ENCODE results near the gene RCCD1.

Gene RCCD1

DNA sequence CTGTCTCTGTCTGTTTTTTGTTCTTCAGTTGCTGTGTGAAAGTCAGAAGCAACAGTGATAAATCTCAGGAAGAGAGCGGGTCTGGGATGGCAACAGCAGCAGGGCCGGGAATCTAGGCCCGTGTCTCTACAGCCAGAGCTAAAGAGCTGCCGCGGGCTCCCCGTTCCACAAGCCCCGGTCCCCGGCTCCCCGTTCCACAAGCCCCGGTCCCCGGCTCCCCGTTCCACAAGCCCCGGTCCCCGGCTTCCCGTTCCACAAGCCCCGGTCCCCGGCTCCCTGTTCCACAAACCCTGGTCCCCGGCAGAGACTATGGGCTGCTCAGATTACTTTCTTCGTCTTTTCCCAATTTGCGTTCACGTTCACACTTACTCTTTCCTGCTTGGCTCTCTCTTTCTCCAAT, 19.5 kb downstream of the RCCD1 start:
- no peak for TF ChIP-seq EZH2phosphoT487 (IDR thresholded peaks at IDR 0.05; ENCODE audit: borderline replicate concordance)
- TF ChIP-seq, protein P1, sequence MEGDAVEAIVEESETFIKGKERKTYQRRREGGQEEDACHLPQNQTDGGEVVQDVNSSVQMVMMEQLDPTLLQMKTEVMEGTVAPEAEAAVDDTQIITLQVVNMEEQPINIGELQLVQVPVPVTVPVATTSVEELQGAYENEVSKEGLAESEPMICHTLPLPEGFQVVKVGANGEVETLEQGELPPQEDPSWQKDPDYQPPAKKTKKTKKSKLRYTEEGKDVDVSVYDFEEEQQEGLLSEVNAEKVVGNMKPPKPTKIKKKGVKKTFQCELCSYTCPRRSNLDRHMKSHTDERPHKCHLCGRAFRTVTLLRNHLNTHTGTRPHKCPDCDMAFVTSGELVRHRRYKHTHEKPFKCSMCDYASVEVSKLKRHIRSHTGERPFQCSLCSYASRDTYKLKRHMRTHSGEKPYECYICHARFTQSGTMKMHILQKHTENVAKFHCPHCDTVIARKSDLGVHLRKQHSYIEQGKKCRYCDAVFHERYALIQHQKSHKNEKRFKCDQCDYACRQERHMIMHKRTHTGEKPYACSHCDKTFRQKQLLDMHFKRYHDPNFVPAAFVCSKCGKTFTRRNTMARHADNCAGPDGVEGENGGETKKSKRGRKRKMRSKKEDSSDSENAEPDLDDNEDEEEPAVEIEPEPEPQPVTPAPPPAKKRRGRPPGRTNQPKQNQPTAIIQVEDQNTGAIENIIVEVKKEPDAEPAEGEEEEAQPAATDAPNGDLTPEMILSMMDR (conservative IDR thresholded peaks at IDR 0.05; ENCODE audit: low read length), result no peak
- no peaks in the 10 kb centered on the region for H3K27me3 ChIP-seq (ENCODE audit: insufficient read depth, low read length, poor library complexity, severe bottlenecking)
- no peaks in the 10 kb centered on the region for H4K20me1 ChIP-seq (ENCODE audit: insufficient read depth, low read length, poor library complexity, severe bottlenecking)
- no peaks in the 10 kb centered on the region for H3K4me1 ChIP-seq (ENCODE audit: insufficient read depth, low read length, poor library complexity, severe bottlenecking)
- no peaks in the 10 kb centered on the region for H3F3A ChIP-seq (ENCODE audit: low read depth)
- peaks cover 84% of the 10 kb centered on the region; the same call in 1 of the 2 replicates for H3K36me3 ChIP-seq (ENCODE audit: insufficient read depth, low read length)
- H3K9ac ChIP-seq (ENCODE audit: low read depth, low read length, poor library complexity, severe bottlenecking), result no peak overlapping the region
- no peaks in the 10 kb centered on the region for H3K79me2 ChIP-seq (ENCODE audit: insufficient read depth, low read length)
- H3K9me2 ChIP-seq (replicated peaks; ENCODE audit: low read depth, low read length), result no peaks in the 10 kb centered on the region
- no peak overlapping the region for H2AFZ ChIP-seq (ENCODE audit: low read length)
- H3K4me3 ChIP-seq (ENCODE audit: low read length, poor library complexity, severe bottlenecking), result no peak overlapping the region
- H3K9me3 ChIP-seq (ENCODE audit: insufficient read depth, low read depth, low read length), result no peaks in the 10 kb centered on the region
- no peak overlapping the region for H3K4me2 ChIP-seq (ENCODE audit: low read depth, low read length, poor library complexity, severe bottlenecking)

DNA sequence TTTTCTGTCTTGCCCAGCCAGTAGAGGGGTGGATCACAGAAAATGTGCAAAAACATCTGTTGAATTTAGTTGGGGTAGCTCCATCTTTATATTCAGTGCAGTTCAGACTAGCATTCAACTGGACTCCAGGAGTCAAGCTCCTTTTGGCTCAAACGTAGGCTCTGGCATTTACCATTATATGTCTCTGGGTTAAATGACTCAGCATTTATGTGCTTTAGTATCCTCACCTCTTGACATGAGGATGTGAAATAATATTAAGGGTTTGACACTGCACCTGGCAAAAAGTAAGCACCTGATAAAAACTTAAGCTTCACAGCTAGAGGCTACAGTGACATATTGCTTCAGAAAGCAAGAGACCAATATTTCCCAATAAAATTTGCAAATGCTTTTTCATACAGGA, 24.9 kb downstream of the RCCD1 start:
- Histone ChIP-seq H3K4me3 (ENCODE audit: low read length, poor library complexity, severe bottlenecking) (no peak overlapping the region), H2AFZ (ENCODE audit: low read length) (no peak overlapping the region), H3K27me3 (ENCODE audit: insufficient read depth, low read length, poor library complexity, severe bottlenecking) (no peaks in the 10 kb centered on the region), H3K9me3 (ENCODE audit: insufficient read depth, low read depth, low read length) (no peaks in the 10 kb centered on the region), H3K4me1 (ENCODE audit: insufficient read depth, low read length, poor library complexity, severe bottlenecking) (no peaks in the 10 kb centered on the region), H3F3A (ENCODE audit: low read depth) (no peaks in the 10 kb centered on the region), H3K9me2 (replicated peaks; ENCODE audit: low read depth, low read length) (no peaks in the 10 kb centered on the region), H3K36me3 (ENCODE audit: insufficient read depth, low read length) (peaks cover 95% of the 10 kb centered on the region), H3K79me2 (ENCODE audit: insufficient read depth, low read length) (peaks cover 21% of the 10 kb centered on the region), H3K4me2 (ENCODE audit: low read depth, low read length, poor library complexity, severe bottlenecking) (no peak overlapping the region), H3K9ac (ENCODE audit: low read depth, low read length, poor library complexity, severe bottlenecking) (no peak overlapping the region), H4K20me1 (ENCODE audit: insufficient read depth, low read length, poor library complexity, severe bottlenecking) (peaks cover 2% of the 10 kb centered on the region)
- TF ChIP-seq, protein P1 (conservative IDR thresholded peaks at IDR 0.05; ENCODE audit: low read length), result no peak

DNA sequence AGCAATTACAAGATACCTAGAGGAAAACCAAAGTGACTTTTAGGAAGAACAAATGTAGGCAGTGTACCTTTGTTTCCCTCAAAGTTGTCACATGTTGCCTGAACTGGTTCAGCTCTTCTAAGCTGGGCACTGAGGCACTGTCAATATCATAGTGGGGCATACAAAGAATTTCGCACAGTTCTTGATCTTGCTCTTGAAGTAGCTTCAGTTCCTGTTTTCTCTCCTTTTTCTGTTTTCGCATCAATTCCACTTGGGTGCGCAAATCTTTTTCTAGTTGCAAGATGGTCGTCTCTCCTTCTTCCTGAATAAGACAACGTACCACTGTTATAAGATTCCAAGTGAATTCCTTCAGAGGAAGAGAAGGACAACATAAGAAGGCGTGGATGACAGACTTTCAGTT, 27.0 kb downstream of the RCCD1 start:
- Histone ChIP-seq H3K9me2 (replicated peaks; ENCODE audit: low read depth, low read length) (no peaks in the 10 kb centered on the region), H3K9me3 (ENCODE audit: insufficient read depth, low read depth, low read length) (no peaks in the 10 kb centered on the region), H4K20me1 (ENCODE audit: insufficient read depth, low read length, poor library complexity, severe bottlenecking) (peaks cover 19% of the 10 kb centered on the region), H3K4me1 (ENCODE audit: insufficient read depth, low read length, poor library complexity, severe bottlenecking) (peaks cover 4% of the 10 kb centered on the region), H3K36me3 (ENCODE audit: insufficient read depth, low read length) (peaks cover 81% of the 10 kb centered on the region), H3K4me3 (ENCODE audit: low read length, poor library complexity, severe bottlenecking) (no peak overlapping the region), H2AFZ (ENCODE audit: low read length) (no peak overlapping the region), H3K9ac (ENCODE audit: low read depth, low read length, poor library complexity, severe bottlenecking) (no peak overlapping the region), H3K4me2 (ENCODE audit: low read depth, low read length, poor library complexity, severe bottlenecking) (no peak overlapping the region), H3K79me2 (ENCODE audit: insufficient read depth, low read length) (peaks cover 41% of the 10 kb centered on the region), H3K27me3 (ENCODE audit: insufficient read depth, low read length, poor library complexity, severe bottlenecking) (no peaks in the 10 kb centered on the region), H3F3A (ENCODE audit: low read depth) (no peaks in the 10 kb centered on the region)
- TF ChIP-seq, protein P1 (conservative IDR thresholded peaks at IDR 0.05; ENCODE audit: low read length), result no peak
- no peak for TF ChIP-seq EZH2phosphoT487 (IDR thresholded peaks at IDR 0.05; ENCODE audit: borderline replicate concordance)

All from Loucy (cell line).